Epithelial cell of proximal tubule (primary cell): ENCODE measurements around the gene MPPED1. TPM values are rescaled to one million over a fixed set of nuclear protein-coding genes. Genes with fewer than 3 reads are reported as not detected.

Experiments
- DNase-seq: peaks from one replicate; pipeline ENCODE4 v3.0.0-alpha.2; 2011; ENCODE audit warnings: low read depth
- H3K4me3 ChIP-seq: 2 replicates; pipeline ENCODE4 v1.5.1; 2011; ENCODE audit warnings: low read depth, mild to moderate bottlenecking, low read length
- CTCF ChIP-seq: conservative IDR thresholded peaks from 2 replicates; pipeline ENCODE4 v1.5.1; 2012; ENCODE audit warnings: low read depth, mild to moderate bottlenecking, low read length
- total RNA-seq: library from RNA; depleted of rRNA; stranded (reverse); fragments of >200 nt; gene quantifications from 2 replicates; pipeline ENCODE4 v1.2.3, GENCODE V29; 2015

MPPED1 gene
- total RNA-seq, 1 donor from 2014 or later: not detected

- no peak for DNase-seq
- no peak overlapping the region for H3K4me3 ChIP-seq
- TF ChIP-seq CTCF: no peak
Measured at GRCh38 chr22:43554259-43554636, 142.4 kb downstream of the MPPED1 start.

- no peak for DNase-seq
- no peak overlapping the region for H3K4me3 ChIP-seq
- TF ChIP-seq CTCF: no peak
Measured at GRCh38 chr22:43554694-43555365, 143.0 kb downstream of the MPPED1 start.

- DNase-seq: no peak
- H3K4me3 ChIP-seq: no peak overlapping the region
- TF ChIP-seq CTCF: no peak
Measured at GRCh38 chr22:43555561-43556515, 144.0 kb downstream of the MPPED1 start.

Other genes starting within 250 kb of the MPPED1 start
- 91.8 and 104 TPM in 2 replicates for gene TTLL12, start 224.9 kb upstream of the MPPED1 start, total RNA-seq
- not detected in 2 replicates for gene SCUBE1, start 68.6 kb upstream of the MPPED1 start, total RNA-seq